PC-9 (cell line): ENCODE data around the gene TXNDC8. TPM values are rescaled to one million over a fixed set of nuclear protein-coding genes. Genes with fewer than 3 reads are reported as not detected.

Source experiments
- BruUV-seq: library from RNA; stranded (reverse); fragments of 400-500 nt; replicated peaks from 2 replicates; lab custom pipeline; 2021; lab: Mats Ljungman, UMichigan
- CTCF ChIA-PET: fragments of 300-600 bp; sonication (Branson Sonifier 250); formaldehyde crosslinking; loops from one replicate; lab custom pipeline; 2022; ENCODE audit warnings: antibody characterized with exemption; lab: Charles Lee
- POLR2A ChIA-PET: fragments of 300-600 bp; sonication (Branson Sonifier 250); formaldehyde crosslinking; loops from one replicate; lab custom pipeline; 2022; ENCODE audit warnings: antibody characterized with exemption; ENCODE audit not compliant: unreplicated experiment; lab: Charles Lee
- DNase-seq, 2 experiments: peaks; one replicate each; pipeline versions ENCODE4 v3.0.0 to v3.0.0-alpha.2; 2015 to 2022; ENCODE audit warnings: mixed read lengths in 1 of 2
- H2AFZ ChIP-seq: fragments of 200-600 bp; sonication (generic); 2 replicates; pipeline ENCODE4 v1.8.1; 2017; ENCODE audit warnings: antibody characterized with exemption
- H3F3A ChIP-seq: fragments of 200-600 bp; sonication (generic); 2 replicates; pipeline ENCODE4 v1.8.1; 2017; ENCODE audit warnings: antibody characterized with exemption, mild to moderate bottlenecking, low read depth; ENCODE audit not compliant: insufficient read depth
- H3K27ac ChIP-seq: fragments of 200-600 bp; sonication (generic); 2 replicates; pipeline ENCODE4 v1.6.1; 2016; ENCODE audit warnings: mixed run types
- H3K27me3 ChIP-seq: fragments of 200-600 bp; sonication (generic); 2 replicates; pipeline ENCODE4 v1.6.1; 2016; ENCODE audit warnings: low read depth, mixed run types; ENCODE audit not compliant: insufficient read depth
- H3K36me3 ChIP-seq: fragments of 200-600 bp; sonication (generic); 2 replicates; pipeline ENCODE4 v1.6.1; 2016; ENCODE audit warnings: low read depth, mixed run types
- H3K4me1 ChIP-seq: fragments of 200-600 bp; sonication (generic); replicated peaks from 2 replicates; pipeline ENCODE4 v1.6.1; 2016; ENCODE audit warnings: mixed run types; ENCODE audit not compliant: insufficient read depth
- H3K4me2 ChIP-seq: fragments of 200-600 bp; sonication (generic); 2 replicates; pipeline ENCODE4 v1.6.1; 2017; ENCODE audit warnings: mixed run types
- H3K4me3 ChIP-seq: fragments of 200-600 bp; sonication (generic); 2 replicates; pipeline ENCODE4 v1.6.1; 2016; ENCODE audit warnings: mixed run types
- H3K79me2 ChIP-seq: fragments of 200-600 bp; sonication (generic); 2 replicates; pipeline ENCODE4 v1.6.1; 2017; ENCODE audit warnings: low read depth, mixed run types
- H3K9me2 ChIP-seq: fragments of 200-600 bp; sonication (generic); 2 replicates; pipeline ENCODE4 v1.8.1; 2017; ENCODE audit warnings: mild to moderate bottlenecking; ENCODE audit not compliant: insufficient read depth
- H3K9me3 ChIP-seq: fragments of 200-600 bp; sonication (generic); 2 replicates; pipeline ENCODE4 v1.8.1; 2016; ENCODE audit warnings: low read depth; ENCODE audit not compliant: insufficient read depth
- H4K20me1 ChIP-seq: fragments of 200-600 bp; sonication (generic); 2 replicates; pipeline ENCODE4 v1.8.1; 2017; ENCODE audit not compliant: insufficient read depth
- EZH2 ChIP-seq: fragments of 200-600 bp; sonication (generic); IDR thresholded peaks from 2 replicates; pipeline ENCODE4 v1.8.0; 2017; ENCODE audit warnings: antibody characterized with exemption, low read depth
- intact Hi-C: fragments of 100-400 bp; cut with micrococcal nuclease; formaldehyde crosslinking; loops from one replicate; pipeline ENCODE4 v1.10.0; 2022; ENCODE audit not compliant: unreplicated experiment
- total RNA-seq: library from RNA; stranded (reverse); gene quantifications from 2 replicates; pipeline ENCODE4 v1.2.3, GENCODE V29; 2021
- TF ChIP-seq, protein P1 (sequence below): fragments of 200-600 bp; sonication (generic); conservative IDR thresholded peaks from 2 replicates; pipeline ENCODE4 v1.6.1; 2017; ENCODE audit warnings: mixed run types, antibody characterized with exemption, mild to moderate bottlenecking, moderate library complexity

TXNDC8 gene
- total RNA-seq, 1 experiment from 2014 or later = not detected

DNA sequence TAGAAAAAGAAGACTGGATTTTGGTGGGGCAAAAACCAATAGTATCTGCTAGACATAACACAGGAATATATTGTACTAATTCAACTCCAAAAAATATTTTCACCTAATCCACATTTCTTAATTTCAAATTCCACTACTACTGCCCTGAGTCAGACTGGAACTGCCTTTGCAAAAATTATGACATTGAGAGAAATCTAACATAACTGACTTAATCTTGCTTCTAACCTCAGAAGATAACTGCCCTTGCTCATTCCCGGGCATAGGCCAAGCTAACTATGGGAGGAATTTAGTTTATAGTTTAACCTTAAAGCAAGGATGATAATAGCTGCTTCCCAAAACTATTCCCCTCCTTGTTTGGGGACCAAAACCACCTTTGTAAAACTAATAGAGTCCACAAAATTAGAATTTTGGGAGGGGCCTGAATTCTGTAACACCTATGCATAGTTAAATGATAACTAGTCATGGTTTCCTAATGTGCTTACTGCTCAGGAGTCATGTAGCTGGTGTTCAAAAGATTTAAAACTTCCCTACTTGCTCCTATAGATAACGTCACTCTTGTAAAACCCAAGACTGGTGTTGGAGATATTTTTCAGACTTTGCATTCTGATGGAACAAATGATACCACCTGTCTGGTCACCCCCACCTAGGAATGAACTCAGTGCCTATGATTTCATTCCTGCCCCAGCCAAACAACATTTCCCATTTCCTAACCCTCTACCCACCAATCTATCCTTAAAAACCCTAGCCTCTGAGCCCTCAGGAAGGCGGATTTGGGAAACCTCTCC, 67.3 kb downstream of the TXNDC8 start:
- Histone ChIP-seq H3K79me2 (no peaks in the 10 kb centered on the region), H3K4me1 (no peaks in the 10 kb centered on the region), H4K20me1 (no peaks in the 10 kb centered on the region), H2AFZ (no peak overlapping the region), H3K27ac (no peak overlapping the region), H3K9me2 (no peaks in the 10 kb centered on the region), H3K36me3 (no peaks in the 10 kb centered on the region), H3K4me3 (no peak overlapping the region), H3K4me2 (no peak overlapping the region), H3K27me3 (no peaks in the 10 kb centered on the region), H3F3A (no peaks in the 10 kb centered on the region), H3K9me3 (no peaks in the 10 kb centered on the region)
- intact Hi-C loops = no loop called here
- TF ChIP-seq, protein P1, sequence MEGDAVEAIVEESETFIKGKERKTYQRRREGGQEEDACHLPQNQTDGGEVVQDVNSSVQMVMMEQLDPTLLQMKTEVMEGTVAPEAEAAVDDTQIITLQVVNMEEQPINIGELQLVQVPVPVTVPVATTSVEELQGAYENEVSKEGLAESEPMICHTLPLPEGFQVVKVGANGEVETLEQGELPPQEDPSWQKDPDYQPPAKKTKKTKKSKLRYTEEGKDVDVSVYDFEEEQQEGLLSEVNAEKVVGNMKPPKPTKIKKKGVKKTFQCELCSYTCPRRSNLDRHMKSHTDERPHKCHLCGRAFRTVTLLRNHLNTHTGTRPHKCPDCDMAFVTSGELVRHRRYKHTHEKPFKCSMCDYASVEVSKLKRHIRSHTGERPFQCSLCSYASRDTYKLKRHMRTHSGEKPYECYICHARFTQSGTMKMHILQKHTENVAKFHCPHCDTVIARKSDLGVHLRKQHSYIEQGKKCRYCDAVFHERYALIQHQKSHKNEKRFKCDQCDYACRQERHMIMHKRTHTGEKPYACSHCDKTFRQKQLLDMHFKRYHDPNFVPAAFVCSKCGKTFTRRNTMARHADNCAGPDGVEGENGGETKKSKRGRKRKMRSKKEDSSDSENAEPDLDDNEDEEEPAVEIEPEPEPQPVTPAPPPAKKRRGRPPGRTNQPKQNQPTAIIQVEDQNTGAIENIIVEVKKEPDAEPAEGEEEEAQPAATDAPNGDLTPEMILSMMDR = no peak
- no peak for TF ChIP-seq EZH2
- DNase-seq = no peak
- POLR2A ChIA-PET = no interaction called here
- CTCF ChIA-PET = no interaction called here
- no TSS peak for BruUV-seq

DNA sequence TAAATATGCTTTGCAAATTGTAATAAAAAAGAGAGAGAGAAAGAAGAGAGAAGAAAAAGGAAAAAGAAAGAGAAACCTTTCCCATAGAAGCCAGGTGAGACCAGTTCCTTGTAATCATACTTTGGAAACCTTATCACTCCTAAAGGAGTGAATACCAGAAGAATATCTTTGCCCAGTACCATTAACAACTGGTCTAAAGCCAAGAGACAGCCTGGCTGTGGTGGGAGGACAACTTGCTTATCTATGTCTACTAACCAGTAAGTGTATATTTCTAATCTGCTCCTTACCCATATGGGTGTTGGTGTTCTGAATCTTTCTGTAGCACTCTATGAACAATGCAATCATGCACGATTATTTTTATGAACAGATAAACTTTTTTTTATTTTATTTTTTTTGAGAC, 70.9 kb downstream of the TXNDC8 start:
- no peaks in the 10 kb centered on the region for H3K27me3 ChIP-seq
- H4K20me1 ChIP-seq = no peaks in the 10 kb centered on the region
- H3K4me3 ChIP-seq = no peak overlapping the region
- H3K27ac ChIP-seq = no peak overlapping the region
- no peaks in the 10 kb centered on the region for H3K4me1 ChIP-seq
- DNase-seq = no peak
- intact Hi-C loops = no loop called here
- H3K36me3 ChIP-seq = no peaks in the 10 kb centered on the region
- no TSS peak for BruUV-seq
- no peaks in the 10 kb centered on the region for H3K9me2 ChIP-seq
- ChIA-PET POLR2A (no interaction called here), CTCF (no interaction called here)
- H3K9me3 ChIP-seq = no peaks in the 10 kb centered on the region
- no peaks in the 10 kb centered on the region for H3F3A ChIP-seq
- H2AFZ ChIP-seq = no peak overlapping the region
- H3K79me2 ChIP-seq = no peaks in the 10 kb centered on the region
- no peak overlapping the region for H3K4me2 ChIP-seq
- TF ChIP-seq, protein P1 = no peak
- TF ChIP-seq EZH2 = no peak

DNA sequence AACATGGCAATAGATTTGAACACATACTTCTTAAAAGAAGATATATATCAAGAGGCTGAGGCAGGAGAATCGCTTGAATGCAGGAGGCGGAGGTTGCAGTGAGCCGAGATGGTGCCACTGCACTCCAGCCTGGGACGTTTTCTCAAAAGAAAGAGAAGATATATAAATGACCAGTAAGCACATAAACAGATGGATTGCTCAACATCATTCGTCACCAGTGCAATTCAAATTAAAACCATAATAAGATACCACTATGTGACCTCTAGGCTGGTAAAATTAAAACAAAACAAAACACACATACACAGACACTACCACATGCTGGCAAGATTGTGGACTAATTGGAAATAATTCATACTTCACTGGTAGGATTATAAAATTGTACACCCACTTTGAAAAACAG, 76.0 kb downstream of the TXNDC8 start:
- DNase-seq = no peak
- Histone ChIP-seq H2AFZ (no peak overlapping the region), H4K20me1 (no peaks in the 10 kb centered on the region), H3K27ac (no peak overlapping the region), H3K79me2 (peaks cover 22% of the 10 kb centered on the region), H3K27me3 (no peaks in the 10 kb centered on the region), H3K9me2 (no peaks in the 10 kb centered on the region), H3K4me2 (no peak overlapping the region), H3K9me3 (no peaks in the 10 kb centered on the region), H3K36me3 (no peaks in the 10 kb centered on the region), H3F3A (peaks cover 19% of the 10 kb centered on the region), H3K4me1 (peaks cover 26% of the 10 kb centered on the region), H3K4me3 (no peak overlapping the region)
- BruUV-seq = no TSS peak
- intact Hi-C loops = no loop called here
- ChIA-PET CTCF (no interaction called here), POLR2A (interaction anchor here (0.7 kb wide), 1 partner anchor 53 kb away, joined by 4 read pairs; no protein-coding TSS in a partner anchor)
- no peak for TF ChIP-seq EZH2
- TF ChIP-seq, protein P1 = no peak
